ENCODE results near the gene TBXAS1. TPM values are rescaled to one million over a fixed set of nuclear protein-coding genes. Genes with fewer than 3 reads are reported as not detected.

Gene TBXAS1
- total RNA-seq, 1 experiment from 2014 or later, result 2.3 TPM

DNA sequence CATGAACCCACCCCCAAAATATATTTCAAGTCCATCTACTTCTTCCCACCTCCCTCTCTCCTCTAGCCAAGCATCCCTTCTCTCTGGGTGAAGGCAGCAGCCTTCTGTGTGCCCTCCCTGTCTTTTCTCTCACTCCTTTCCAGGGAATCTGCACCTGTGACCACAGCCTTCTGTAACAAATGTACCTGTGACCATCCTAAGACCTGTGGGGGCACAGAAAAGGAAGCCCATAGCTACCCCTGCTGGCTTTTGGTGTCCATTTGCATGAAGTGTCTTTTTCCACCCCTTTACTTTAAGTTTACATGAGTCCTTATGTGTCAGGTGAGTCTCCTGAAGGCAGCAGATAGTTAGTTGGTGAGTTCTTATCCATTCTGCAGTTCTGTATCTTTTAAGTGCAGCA is 2.0 kb upstream of the TBXAS1 start:
- POLR2A ChIA-PET, result no interaction called here
- no peaks in the 10 kb centered on the region; the same call in 1 of the 2 replicates for H3K27me3 Mint-ChIP-seq (ENCODE audit: low read depth)
- peak; percentile 56 for ATAC-seq
- CTCF ChIA-PET, result interaction anchor here (1.6 kb wide), 1 partner anchor 324 kb away, joined by 3 read pairs; no protein-coding TSS in a partner anchor
- no peak overlapping the region for H3K27ac Mint-ChIP-seq
- no peaks in the 10 kb centered on the region for H3K36me3 Mint-ChIP-seq
- H3K4me3 Mint-ChIP-seq, result no peak overlapping the region
- H3K9me3 Mint-ChIP-seq, result no peaks in the 10 kb centered on the region
- DNase-seq (ENCODE audit: low spot score), result no peak
- no peak for TF ChIP-seq TCF7 (CRISPR knock-in tag; IDR thresholded peaks at IDR 0.05; ENCODE audit: low read depth)
- no peak for TF ChIP-seq MYBL2 (CRISPR knock-in tag; IDR thresholded peaks at IDR 0.05)
- TF ChIP-seq, protein P1, sequence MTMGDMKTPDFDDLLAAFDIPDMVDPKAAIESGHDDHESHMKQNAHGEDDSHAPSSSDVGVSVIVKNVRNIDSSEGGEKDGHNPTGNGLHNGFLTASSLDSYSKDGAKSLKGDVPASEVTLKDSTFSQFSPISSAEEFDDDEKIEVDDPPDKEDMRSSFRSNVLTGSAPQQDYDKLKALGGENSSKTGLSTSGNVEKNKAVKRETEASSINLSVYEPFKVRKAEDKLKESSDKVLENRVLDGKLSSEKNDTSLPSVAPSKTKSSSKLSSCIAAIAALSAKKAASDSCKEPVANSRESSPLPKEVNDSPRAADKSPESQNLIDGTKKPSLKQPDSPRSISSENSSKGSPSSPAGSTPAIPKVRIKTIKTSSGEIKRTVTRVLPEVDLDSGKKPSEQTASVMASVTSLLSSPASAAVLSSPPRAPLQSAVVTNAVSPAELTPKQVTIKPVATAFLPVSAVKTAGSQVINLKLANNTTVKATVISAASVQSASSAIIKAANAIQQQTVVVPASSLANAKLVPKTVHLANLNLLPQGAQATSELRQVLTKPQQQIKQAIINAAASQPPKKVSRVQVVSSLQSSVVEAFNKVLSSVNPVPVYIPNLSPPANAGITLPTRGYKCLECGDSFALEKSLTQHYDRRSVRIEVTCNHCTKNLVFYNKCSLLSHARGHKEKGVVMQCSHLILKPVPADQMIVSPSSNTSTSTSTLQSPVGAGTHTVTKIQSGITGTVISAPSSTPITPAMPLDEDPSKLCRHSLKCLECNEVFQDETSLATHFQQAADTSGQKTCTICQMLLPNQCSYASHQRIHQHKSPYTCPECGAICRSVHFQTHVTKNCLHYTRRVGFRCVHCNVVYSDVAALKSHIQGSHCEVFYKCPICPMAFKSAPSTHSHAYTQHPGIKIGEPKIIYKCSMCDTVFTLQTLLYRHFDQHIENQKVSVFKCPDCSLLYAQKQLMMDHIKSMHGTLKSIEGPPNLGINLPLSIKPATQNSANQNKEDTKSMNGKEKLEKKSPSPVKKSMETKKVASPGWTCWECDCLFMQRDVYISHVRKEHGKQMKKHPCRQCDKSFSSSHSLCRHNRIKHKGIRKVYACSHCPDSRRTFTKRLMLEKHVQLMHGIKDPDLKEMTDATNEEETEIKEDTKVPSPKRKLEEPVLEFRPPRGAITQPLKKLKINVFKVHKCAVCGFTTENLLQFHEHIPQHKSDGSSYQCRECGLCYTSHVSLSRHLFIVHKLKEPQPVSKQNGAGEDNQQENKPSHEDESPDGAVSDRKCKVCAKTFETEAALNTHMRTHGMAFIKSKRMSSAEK (CRISPR knock-in tag; IDR thresholded peaks at IDR 0.05; ENCODE audit: borderline replicate concordance), result no peak
- TF ChIP-seq OVOL2 (CRISPR knock-in tag; IDR thresholded peaks at IDR 0.05; ENCODE audit: borderline replicate concordance), result no peak
- no peak for TF ChIP-seq IRF2 (CRISPR knock-in tag; IDR thresholded peaks at IDR 0.05; ENCODE audit: borderline replicate concordance, low read depth)
- TF ChIP-seq SP1 (CRISPR knock-in tag; conservative IDR thresholded peaks at IDR 0.05), result no peak
- TF ChIP-seq, protein P2, sequence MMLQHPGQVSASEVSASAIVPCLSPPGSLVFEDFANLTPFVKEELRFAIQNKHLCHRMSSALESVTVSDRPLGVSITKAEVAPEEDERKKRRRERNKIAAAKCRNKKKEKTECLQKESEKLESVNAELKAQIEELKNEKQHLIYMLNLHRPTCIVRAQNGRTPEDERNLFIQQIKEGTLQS (CRISPR knock-in tag; conservative IDR thresholded peaks at IDR 0.05), result no peak
- TF ChIP-seq, protein P3, sequence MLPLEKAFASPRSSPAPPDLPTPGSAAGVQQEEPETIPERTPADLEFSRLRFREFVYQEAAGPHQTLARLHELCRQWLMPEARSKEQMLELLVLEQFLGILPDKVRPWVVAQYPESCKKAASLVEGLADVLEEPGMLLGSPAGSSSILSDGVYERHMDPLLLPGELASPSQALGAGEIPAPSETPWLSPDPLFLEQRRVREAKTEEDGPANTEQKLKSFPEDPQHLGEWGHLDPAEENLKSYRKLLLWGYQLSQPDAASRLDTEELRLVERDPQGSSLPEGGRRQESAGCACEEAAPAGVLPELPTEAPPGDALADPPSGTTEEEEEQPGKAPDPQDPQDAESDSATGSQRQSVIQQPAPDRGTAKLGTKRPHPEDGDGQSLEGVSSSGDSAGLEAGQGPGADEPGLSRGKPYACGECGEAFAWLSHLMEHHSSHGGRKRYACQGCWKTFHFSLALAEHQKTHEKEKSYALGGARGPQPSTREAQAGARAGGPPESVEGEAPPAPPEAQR (CRISPR knock-in tag; IDR thresholded peaks at IDR 0.05), result no peak
- no peak for TF ChIP-seq FOXJ3 (CRISPR knock-in tag; IDR thresholded peaks at IDR 0.05; ENCODE audit: borderline replicate concordance)
- TF ChIP-seq, protein P4, sequence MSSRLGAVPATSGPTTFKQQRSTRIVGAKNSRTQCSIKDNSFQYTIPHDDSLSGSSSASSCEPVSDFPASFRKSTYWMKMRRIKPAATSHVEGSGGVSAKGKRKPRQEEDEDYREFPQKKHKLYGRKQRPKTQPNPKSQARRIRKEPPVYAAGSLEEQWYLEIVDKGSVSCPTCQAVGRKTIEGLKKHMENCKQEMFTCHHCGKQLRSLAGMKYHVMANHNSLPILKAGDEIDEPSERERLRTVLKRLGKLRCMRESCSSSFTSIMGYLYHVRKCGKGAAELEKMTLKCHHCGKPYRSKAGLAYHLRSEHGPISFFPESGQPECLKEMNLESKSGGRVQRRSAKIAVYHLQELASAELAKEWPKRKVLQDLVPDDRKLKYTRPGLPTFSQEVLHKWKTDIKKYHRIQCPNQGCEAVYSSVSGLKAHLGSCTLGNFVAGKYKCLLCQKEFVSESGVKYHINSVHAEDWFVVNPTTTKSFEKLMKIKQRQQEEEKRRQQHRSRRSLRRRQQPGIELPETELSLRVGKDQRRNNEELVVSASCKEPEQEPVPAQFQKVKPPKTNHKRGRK (CRISPR knock-in tag; IDR thresholded peaks at IDR 0.05; ENCODE audit: borderline replicate concordance), result no peak
- H3K4me1 Mint-ChIP-seq, result peaks cover 15% of the 10 kb centered on the region

DNA sequence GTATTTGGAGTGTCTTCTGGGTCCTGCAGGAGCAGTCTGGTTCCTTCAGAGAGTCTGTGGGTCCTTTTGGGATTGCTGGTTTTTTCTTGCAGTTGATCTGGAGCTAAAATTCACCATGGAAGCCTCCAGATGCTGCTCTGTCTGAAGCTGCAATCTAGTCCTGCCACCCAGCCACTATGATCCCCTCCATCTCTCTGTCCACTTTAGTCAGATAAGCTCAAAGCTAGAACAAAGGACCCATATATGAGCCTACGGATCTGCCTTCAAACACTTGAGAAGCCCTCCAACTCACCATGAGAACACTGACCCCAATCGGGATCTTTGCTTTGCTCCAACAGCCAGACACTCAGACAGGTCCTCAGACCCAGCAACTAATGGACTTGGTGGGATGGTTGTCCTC is 618 bp upstream of the TBXAS1 start:
- Mint-ChIP-seq H3K27me3 (ENCODE audit: low read depth) (no peaks in the 10 kb centered on the region; the same call in 1 of the 2 replicates), H3K4me3 (no peak overlapping the region), H3K9me3 (peaks cover 10% of the 10 kb centered on the region), H3K36me3 (peaks cover 3% of the 10 kb centered on the region; the same call in 1 of the 2 replicates), H3K27ac (no peak overlapping the region), H3K4me1 (peaks cover 15% of the 10 kb centered on the region)
- ChIA-PET CTCF (no interaction called here), POLR2A (no interaction called here)
- DNase-seq (ENCODE audit: low spot score), result no peak
- no peak for TF ChIP-seq IRF2 (CRISPR knock-in tag; IDR thresholded peaks at IDR 0.05; ENCODE audit: borderline replicate concordance, low read depth)
- TF ChIP-seq, protein P5, sequence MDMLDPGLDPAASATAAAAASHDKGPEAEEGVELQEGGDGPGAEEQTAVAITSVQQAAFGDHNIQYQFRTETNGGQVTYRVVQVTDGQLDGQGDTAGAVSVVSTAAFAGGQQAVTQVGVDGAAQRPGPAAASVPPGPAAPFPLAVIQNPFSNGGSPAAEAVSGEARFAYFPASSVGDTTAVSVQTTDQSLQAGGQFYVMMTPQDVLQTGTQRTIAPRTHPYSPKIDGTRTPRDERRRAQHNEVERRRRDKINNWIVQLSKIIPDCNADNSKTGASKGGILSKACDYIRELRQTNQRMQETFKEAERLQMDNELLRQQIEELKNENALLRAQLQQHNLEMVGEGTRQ (CRISPR knock-in tag; IDR thresholded peaks at IDR 0.05), result no peak
- TF ChIP-seq, protein P6, sequence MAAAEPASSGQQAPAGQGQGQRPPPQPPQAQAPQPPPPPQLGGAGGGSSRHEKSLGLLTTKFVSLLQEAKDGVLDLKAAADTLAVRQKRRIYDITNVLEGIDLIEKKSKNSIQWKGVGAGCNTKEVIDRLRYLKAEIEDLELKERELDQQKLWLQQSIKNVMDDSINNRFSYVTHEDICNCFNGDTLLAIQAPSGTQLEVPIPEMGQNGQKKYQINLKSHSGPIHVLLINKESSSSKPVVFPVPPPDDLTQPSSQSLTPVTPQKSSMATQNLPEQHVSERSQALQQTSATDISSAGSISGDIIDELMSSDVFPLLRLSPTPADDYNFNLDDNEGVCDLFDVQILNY (CRISPR knock-in tag; IDR thresholded peaks at IDR 0.05), result no peak
- TF ChIP-seq ZNF416 (CRISPR knock-in tag; IDR thresholded peaks at IDR 0.05), result no peak
- no peak for ATAC-seq

All from WTC11 (cell line).